ENCODE results near the gene AHNAK. TPM values are rescaled to one million over a fixed set of nuclear protein-coding genes. Genes with fewer than 3 reads are reported as not detected.

The AHNAK gene
- total and polyA plus RNA-seq, 2 of the 8 experiments (the other 6 are each of a cell fraction or from before 2014, with no cell fraction given): 2.0 to 5.8 TPM

DNA sequence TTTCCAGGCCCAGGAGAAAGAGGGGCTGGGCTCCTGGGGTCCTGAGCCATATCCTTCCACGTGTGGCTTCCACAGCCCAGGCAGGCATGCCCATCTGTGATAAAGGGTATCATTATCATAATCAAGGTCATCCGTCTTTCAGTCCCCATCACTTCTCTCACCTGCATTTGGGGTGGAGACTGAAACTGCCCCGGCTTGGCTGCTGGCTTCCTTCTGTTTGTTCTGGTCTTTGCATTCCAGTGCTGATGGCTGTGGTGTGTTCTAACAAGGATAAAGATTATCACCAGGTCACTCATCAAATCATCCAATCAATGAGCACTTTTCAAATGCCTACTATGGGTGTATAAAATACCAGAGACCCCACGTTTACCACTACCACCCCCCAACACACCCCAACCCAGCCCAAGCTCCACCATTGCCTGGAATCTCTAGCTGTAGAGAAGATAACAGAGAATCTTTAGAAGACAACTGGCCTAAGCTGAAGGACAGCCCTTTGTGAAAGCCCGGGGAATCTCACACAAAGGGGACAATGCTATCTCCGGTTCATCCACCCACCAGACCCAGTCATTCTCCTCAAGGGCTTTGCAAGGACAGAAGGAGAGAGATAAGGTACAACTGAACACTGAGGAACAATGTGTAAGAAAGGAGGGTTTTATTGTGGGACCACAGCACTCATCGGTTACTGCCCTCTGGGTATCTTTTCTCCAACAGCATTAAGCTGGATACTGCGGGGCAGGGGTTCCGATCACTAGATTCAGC lies 54.9 kb downstream of the AHNAK start:
- no peaks in the 10 kb centered on the region for H3K23me2 ChIP-seq (ENCODE audit: low read depth, low read length)
- H3K4me3 ChIP-seq (ENCODE audit: extremely low read depth in 1 of 4, insufficient read depth in 2 of 4, low read depth in 3 of 4, low read length in 4 of 4): no peak overlapping the region
- H2AFZ ChIP-seq (ENCODE audit: low read length): no peak overlapping the region
- no peak overlapping the region for H2BK15ac ChIP-seq (ENCODE audit: low read length)
- no peak overlapping the region for H4K8ac ChIP-seq (ENCODE audit: extremely low read depth, insufficient read depth, low read length)
- H2BK5ac ChIP-seq (ENCODE audit: low read depth, low read length): no peak overlapping the region
- H3K9me3 ChIP-seq (ENCODE audit: insufficient read depth in 2 of 2, low read depth in 1 of 2, low read length in 1 of 2): no peaks in the 10 kb centered on the region
- H3K79me2 ChIP-seq (ENCODE audit: control insufficient read depth in 1 of 2, insufficient read depth in 2 of 2, low read length in 2 of 2): no peaks in the 10 kb centered on the region
- no peaks in the 10 kb centered on the region for H3K36me3 ChIP-seq (ENCODE audit: control insufficient read depth in 2 of 4, insufficient read depth in 4 of 4, low read length in 3 of 4)
- ChIA-PET POLR2A (ENCODE audit: partially characterized antibody) (interaction anchor here (1.3 to 1.9 kb wide), 2 partner anchors 10 to 173 kb away, joined by 4 to 6 read pairs; partner anchors contain the start of genes C11orf98 and CSKMT), CTCF (ENCODE audit: partially characterized antibody) (interaction anchor here (1.0 to 4.9 kb wide), 5 partner anchors 8 to 69 kb away, joined by 3 to 34 read pairs (median 3); no protein-coding TSS in a partner anchor)
- no peak overlapping the region for H4K91ac ChIP-seq (replicated peaks; ENCODE audit: insufficient read length, low read length)
- no peaks in the 10 kb centered on the region for H4K20me1 ChIP-seq (replicated peaks in 1 of 2; ENCODE audit: control insufficient read depth in 1 of 2, insufficient read depth in 2 of 2, low read length in 2 of 2)
- DNase-seq (ENCODE audit: low read depth in 1 of 2, low spot score in 2 of 2) (no peak), FAIRE-seq (no peak)
- no peak overlapping the region for H4K5ac ChIP-seq (ENCODE audit: insufficient read length, low read depth, low read length)
- H3K9ac ChIP-seq (replicated peaks in 1 of 4; ENCODE audit: extremely low read depth in 1 of 4, low read depth in 3 of 4, low read length in 3 of 4): no peak overlapping the region
- no peak overlapping the region for H3K23ac ChIP-seq (ENCODE audit: insufficient read length)
- H3K14ac ChIP-seq (ENCODE audit: insufficient read length): no peak overlapping the region
- no peak overlapping the region for H3K18ac ChIP-seq (ENCODE audit: extremely low read depth, low read length)
- no peak overlapping the region for H2AK5ac ChIP-seq (ENCODE audit: low read depth, low read length)
- H3K27me3 ChIP-seq (replicated peaks in 1 of 4; ENCODE audit: control insufficient read depth in 3 of 4, extremely low read depth in 1 of 4, insufficient read depth in 3 of 4, low read length in 3 of 4): no peaks in the 10 kb centered on the region; a peak in 1 of 7 replicates
- H3K27ac ChIP-seq (ENCODE audit: low read depth, low read length): no peak overlapping the region
- H2BK120ac ChIP-seq (replicated peaks; ENCODE audit: low read depth, low read length): no peak overlapping the region
- no peaks in the 10 kb centered on the region for H3K79me1 ChIP-seq (ENCODE audit: low read depth, low read length)
- 88% methylated on average over 9 of the region's 9 CpGs; no CpG with 5 or more reads in 1 of the 2 experiments for WGBS, 2 experiments (ENCODE audit: extremely low coverage in 1 of 2, insufficient coverage in 1 of 2, insufficient read length in 1 of 2, insufficient replicate concordance in 2 of 2, low coverage in 1 of 2, low lambda C conversion rate in 2 of 2, missing lambda C conversion rate in 1 of 2)
- no peak overlapping the region for H2BK20ac ChIP-seq (ENCODE audit: low read length)
- H3K56ac ChIP-seq (replicated peaks; ENCODE audit: insufficient read length, low read depth, low read length): no peak overlapping the region
- no peaks in the 10 kb centered on the region; a peak in 1 of 7 replicates for H3K4me1 ChIP-seq (replicated peaks in 1 of 4; ENCODE audit: control insufficient read depth in 3 of 4, insufficient read depth in 4 of 4, low read length in 3 of 4)
- no peak overlapping the region for H3K4me2 ChIP-seq (ENCODE audit: insufficient read depth in 1 of 2, low read depth in 2 of 2, low read length in 2 of 2)
- H3K4ac ChIP-seq (replicated peaks; ENCODE audit: insufficient read length, low read depth, low read length): no peak overlapping the region
- no peak overlapping the region for H2BK12ac ChIP-seq (ENCODE audit: low read depth, low read length)
- TF ChIP-seq POU5F1 (IDR thresholded peaks at IDR 0.05; ENCODE audit: low read depth, low read length) (no peak), EGR1 (IDR thresholded peaks at IDR 0.05; ENCODE audit: borderline replicate concordance, low read depth, low read length) (no peak), BACH1 (IDR thresholded peaks at IDR 0.05; ENCODE audit: low read length) (no peak), SIN3A (conservative IDR thresholded peaks at IDR 0.05 in 1 of 2, IDR thresholded peaks at IDR 0.05 in 1 of 2; ENCODE audit: low read depth in 1 of 2, low read length in 2 of 2) (no peak), GABPA (IDR thresholded peaks at IDR 0.05; ENCODE audit: borderline replicate concordance, insufficient read depth, low read length) (no peak), RFX5 (IDR thresholded peaks at IDR 0.05; ENCODE audit: borderline replicate concordance, low read depth, low read length) (no peak), TAF7 (optimal IDR thresholded peaks at IDR 0.05; ENCODE audit: borderline replicate concordance, low read depth, low read length) (no peak), SP1 (IDR thresholded peaks at IDR 0.05; ENCODE audit: low read depth, low read length) (no peak), CBX8 (IDR thresholded peaks at IDR 0.05; ENCODE audit: borderline replicate concordance, low read depth, low read length) (no peak), CREB1 (IDR thresholded peaks at IDR 0.05) (no peak), ZNF274 (IDR thresholded peaks at IDR 0.05; ENCODE audit: borderline replicate concordance, extremely low read depth, low read length) (no peak), RNF2 (IDR thresholded peaks at IDR 0.05; ENCODE audit: borderline replicate concordance, low read depth, low read length, missing control alignments, poor library complexity, severe bottlenecking) (no peak), RBBP5 (IDR thresholded peaks at IDR 0.05; ENCODE audit: borderline replicate concordance, low read depth, low read length) (no peak)
